H1 (cell line): Measurements from ENCODE around the gene SMOC2. TPM values are rescaled to one million over a fixed set of nuclear protein-coding genes. Genes with fewer than 3 reads are reported as not detected.

ENCODE experiments used
- CTCF ChIA-PET: fragments of 300-600 bp; sonication (Branson Sonifier 250); formaldehyde crosslinking; loops from one replicate; lab custom pipeline; 2021; ENCODE audit not compliant: partially characterized antibody; lab: Charles Lee
- POLR2A ChIA-PET: fragments of 300-600 bp; sonication (Branson Sonifier 250); formaldehyde crosslinking; loops from one replicate; lab custom pipeline; 2021; ENCODE audit warnings: inconsistent platforms; ENCODE audit not compliant: partially characterized antibody; lab: Charles Lee
- DNase-seq, 2 experiments: peaks; one replicate each; pipeline versions ENCODE4 v3.0.0 to v3.0.0-alpha.2; 2010 to 2022; ENCODE audit warnings: low spot score in 2 of 2, low read depth in 1 of 2, mixed read lengths in 1 of 2
- FAIRE-seq: peaks from 2 replicates; lab custom pipeline; 2011; peaks lifted over from hg19 to GRCh38; lab: Jason Lieb, UNC
- H2AFZ ChIP-seq: 2 replicates; pipeline ENCODE4 v1.8.1; 2012; ENCODE audit warnings: low read length, inconsistent platforms
- H2AK5ac ChIP-seq: 2 replicates; pipeline ENCODE4 v1.6.1; 2013; ENCODE audit warnings: low read depth, low read length
- H2BK120ac ChIP-seq: replicated peaks from 2 replicates; pipeline ENCODE3; 2013; ENCODE audit warnings: low read depth, low read length, inconsistent platforms
- H2BK12ac ChIP-seq: 2 replicates; pipeline ENCODE4 v1.6.1; 2013; ENCODE audit warnings: low read depth, low read length
- H2BK15ac ChIP-seq: 2 replicates; pipeline ENCODE4 v1.6.1; 2013; ENCODE audit warnings: low read length
- H2BK20ac ChIP-seq: 2 replicates; pipeline ENCODE4 v1.6.1; 2013; ENCODE audit warnings: low read length
- H2BK5ac ChIP-seq: 2 replicates; pipeline ENCODE4 v1.6.1; 2013; ENCODE audit warnings: low read depth, low read length
- H3K14ac ChIP-seq: 2 replicates; pipeline ENCODE4 v1.6.1; 2013; ENCODE audit warnings: inconsistent platforms; ENCODE audit not compliant: insufficient read length
- H3K18ac ChIP-seq: 2 replicates; pipeline ENCODE4 v1.6.1; 2013; ENCODE audit warnings: low read length; ENCODE audit errors: extremely low read depth
- H3K23ac ChIP-seq: 2 replicates; pipeline ENCODE4 v1.6.1; 2013; ENCODE audit warnings: inconsistent platforms; ENCODE audit not compliant: insufficient read length
- H3K23me2 ChIP-seq: 2 replicates; pipeline ENCODE4 v1.6.1; 2013; ENCODE audit warnings: low read depth, low read length
- H3K27ac ChIP-seq: 2 replicates; pipeline ENCODE4 v1.6.1; 2011; ENCODE audit warnings: low read depth, low read length, inconsistent platforms
- H3K27me3 ChIP-seq, 4 experiments: replicated peaks in 1 of 4; 1 replicate in 1 of 4; 2 replicates in 3 of 4; pipeline versions ENCODE4 v1.6.1 to v1.8.1; 2011 to 2013; ENCODE audit warnings: low read length in 3 of 4, mild to moderate bottlenecking in 3 of 4, inconsistent platforms in 2 of 4, mixed read lengths in 2 of 4, moderate library complexity in 1 of 4; ENCODE audit not compliant: control insufficient read depth in 3 of 4, insufficient read depth in 3 of 4; ENCODE audit errors: extremely low read depth in 1 of 4
- H3K36me3 ChIP-seq, 4 experiments: 2 replicates each; pipeline versions ENCODE4 v1.6.1 to v1.8.1; 2011 to 2013; ENCODE audit warnings: mild to moderate bottlenecking in 4 of 4, low read length in 3 of 4, moderate library complexity in 2 of 4, control low read depth in 1 of 4, inconsistent platforms in 1 of 4; ENCODE audit not compliant: insufficient read depth in 4 of 4, control insufficient read depth in 2 of 4
- H3K4ac ChIP-seq: replicated peaks from 2 replicates; pipeline ENCODE3; 2013; ENCODE audit warnings: low read length, low read depth, mixed read lengths, inconsistent platforms; ENCODE audit not compliant: insufficient read length
- H3K4me1 ChIP-seq, 4 experiments: replicated peaks in 1 of 4; 1 replicate in 1 of 4; 2 replicates in 3 of 4; pipeline versions ENCODE4 v1.6.1 to v1.8.1; 2011 to 2013; ENCODE audit warnings: low read length in 3 of 4, inconsistent platforms in 2 of 4, mixed read lengths in 1 of 4; ENCODE audit not compliant: insufficient read depth in 4 of 4, control insufficient read depth in 3 of 4
- H3K4me2 ChIP-seq, 2 experiments: 2 replicates each; pipeline versions ENCODE4 v1.6.1 to v1.8.1; 2011 to 2013; ENCODE audit warnings: low read depth in 2 of 2, low read length in 2 of 2, control low read depth in 1 of 2, inconsistent platforms in 1 of 2, mild to moderate bottlenecking in 1 of 2; ENCODE audit not compliant: insufficient read depth in 1 of 2
- H3K4me3 ChIP-seq, 4 experiments: fragments of 200-600, 300-600 bp in 1 of 4; sonication (generic), shearing (Covaris generic), sonication (Bioruptor Twin) in 1 of 4; 2 replicates each; pipeline versions ENCODE4 v1.5.1 to v1.8.1; 2011 to 2016; ENCODE audit warnings: low read length in 4 of 4, low read depth in 3 of 4, control low read depth in 2 of 4, inconsistent platforms in 2 of 4, mild to moderate bottlenecking in 2 of 4, mixed read lengths in 1 of 4, moderate library complexity in 1 of 4; ENCODE audit not compliant: insufficient read depth in 2 of 4; ENCODE audit errors: extremely low read depth in 1 of 4
- H3K56ac ChIP-seq: replicated peaks from 2 replicates; pipeline ENCODE3; 2013; ENCODE audit warnings: low read depth, mild to moderate bottlenecking, mixed read lengths, low read length, inconsistent platforms; ENCODE audit not compliant: insufficient read length
- H3K79me1 ChIP-seq: 2 replicates; pipeline ENCODE4 v1.6.1; 2013; ENCODE audit warnings: low read depth, low read length, control low read depth
- H3K79me2 ChIP-seq, 2 experiments: 2 replicates each; pipeline versions ENCODE4 v1.6.1 to v1.8.1; 2012 to 2013; ENCODE audit warnings: low read length in 2 of 2, mild to moderate bottlenecking in 2 of 2, inconsistent platforms in 1 of 2; ENCODE audit not compliant: insufficient read depth in 2 of 2, control insufficient read depth in 1 of 2
- H3K9ac ChIP-seq, 4 experiments: replicated peaks in 1 of 4; 1 replicate in 1 of 4; 2 replicates in 3 of 4; pipeline versions ENCODE4 v1.6.1 to v1.8.1; 2011 to 2013; ENCODE audit warnings: low read depth in 3 of 4, low read length in 3 of 4, control low read depth in 2 of 4, mild to moderate bottlenecking in 2 of 4, moderate library complexity in 2 of 4, inconsistent platforms in 1 of 4; ENCODE audit errors: extremely low read depth in 1 of 4
- H3K9me3 ChIP-seq, 2 experiments: 2 replicates each; pipeline versions ENCODE4 v1.6.1 to v1.8.1; 2012 to 2013; ENCODE audit warnings: mild to moderate bottlenecking in 2 of 2, moderate library complexity in 2 of 2, control low read depth in 1 of 2, inconsistent platforms in 1 of 2, low read depth in 1 of 2, low read length in 1 of 2, mixed read lengths in 1 of 2; ENCODE audit not compliant: insufficient read depth in 2 of 2
- H4K20me1 ChIP-seq, 2 experiments: replicated peaks in 1 of 2; 2 replicates each; pipeline versions ENCODE3 to v1.8.1; 2011 to 2013; ENCODE audit warnings: inconsistent platforms in 2 of 2, low read length in 2 of 2, mild to moderate bottlenecking in 1 of 2; ENCODE audit not compliant: insufficient read depth in 2 of 2, control insufficient read depth in 1 of 2
- H4K5ac ChIP-seq: 2 replicates; pipeline ENCODE4 v1.6.1; 2013; ENCODE audit warnings: low read length, low read depth, mixed read lengths, inconsistent platforms; ENCODE audit not compliant: insufficient read length
- H4K8ac ChIP-seq: 2 replicates; pipeline ENCODE4 v1.8.0; 2013; ENCODE audit warnings: mild to moderate bottlenecking, moderate library complexity, low read length, inconsistent platforms; ENCODE audit not compliant: insufficient read depth; ENCODE audit errors: extremely low read depth
- H4K91ac ChIP-seq: replicated peaks from 2 replicates; pipeline ENCODE3; 2013; ENCODE audit warnings: low read length, mixed read lengths, inconsistent platforms; ENCODE audit not compliant: insufficient read length
- BRCA1 ChIP-seq: IDR thresholded peaks from 2 replicates; pipeline ENCODE4 v1.6.1; 2012; ENCODE audit warnings: low read depth, low read length, improper control_type of control experiment
- CREB1 ChIP-seq: IDR thresholded peaks from 2 replicates; pipeline ENCODE4 v1.6.1; 2012; ENCODE audit warnings: inconsistent platforms
- JUN ChIP-seq: IDR thresholded peaks from 2 replicates; pipeline ENCODE4 v1.6.1; 2011; ENCODE audit warnings: low read depth, mild to moderate bottlenecking, improper control_type of control experiment, low read length
- KDM4A ChIP-seq: IDR thresholded peaks from one replicate; pipeline ENCODE4 v1.7.1; 2012; ENCODE audit warnings: low read depth, mild to moderate bottlenecking, moderate library complexity, low read length, inconsistent platforms; ENCODE audit not compliant: severe bottlenecking
- NRF1 ChIP-seq: IDR thresholded peaks from 2 replicates; pipeline ENCODE4 v1.6.1; 2011; ENCODE audit warnings: mild to moderate bottlenecking, low read depth, low read length, improper control_type of control experiment
- POU5F1 ChIP-seq: IDR thresholded peaks from 2 replicates; pipeline ENCODE4 v1.6.1; 2011; ENCODE audit warnings: low read depth, mild to moderate bottlenecking, low read length, moderate library complexity
- RAD21 ChIP-seq, 2 experiments: IDR thresholded peaks in 1 of 2; conservative IDR thresholded peaks in 1 of 2; 2 replicates each; pipeline ENCODE4 v1.6.1; 2011; ENCODE audit warnings: low read depth in 2 of 2, low read length in 2 of 2, improper control_type of control experiment in 1 of 2, inconsistent platforms in 1 of 2, mild to moderate bottlenecking in 1 of 2, moderate library complexity in 1 of 2
- WGBS, 2 experiments: shearing (Covaris generic) in 1 of 2; methylation state at CpG; one replicate each; pipeline versions ENCODE4 v1.1.6 to v1.1.7; 2013 to 2015; ENCODE audit warnings: low lambda C conversion rate in 2 of 2, mixed read lengths in 2 of 2, inconsistent platforms in 1 of 2, low coverage in 1 of 2, missing lambda C conversion rate in 1 of 2; ENCODE audit not compliant: insufficient replicate concordance in 2 of 2, insufficient coverage in 1 of 2, insufficient read length in 1 of 2; ENCODE audit errors: extremely low coverage in 1 of 2, missing lambda C conversion rate in 1 of 2; 5-methylcytosine and 5-hydroxymethylcytosine counted together
- polyA plus RNA-seq, 7 experiments: library from polyadenylated mRNA; depleted of rRNA in 3 of 7; stranded (reverse) in 5 of 7; unstranded in 2 of 7; fragments of >200 nt in 5 of 7; fragments of 200-250 nt in 2 of 7; gene quantifications; 1 replicate in 5 of 7; 2 replicates in 1 of 7; 4 replicates in 1 of 7; pipeline versions ENCODE4 v1.2.1 to v1.2.3, GENCODE V29; 2011 to 2013; ENCODE audit warnings: missing spikeins in 2 of 7, mixed read lengths in 2 of 7
- total RNA-seq: library from RNA; stranded (reverse); fragmentation: NEBNext Ultra II Directional; extraction: Animal tissue kit (Norgen Biotek cat#: 25700); gene quantifications from 2 replicates; pipeline ENCODE4 v1.2.1, GENCODE V29; 2021

SMOC2 gene
- total and polyA plus RNA-seq, 2 of the 8 experiments (the other 6 are each of a cell fraction or from before 2014, with no cell fraction given), result 7.7 to 8.5 TPM

DNA sequence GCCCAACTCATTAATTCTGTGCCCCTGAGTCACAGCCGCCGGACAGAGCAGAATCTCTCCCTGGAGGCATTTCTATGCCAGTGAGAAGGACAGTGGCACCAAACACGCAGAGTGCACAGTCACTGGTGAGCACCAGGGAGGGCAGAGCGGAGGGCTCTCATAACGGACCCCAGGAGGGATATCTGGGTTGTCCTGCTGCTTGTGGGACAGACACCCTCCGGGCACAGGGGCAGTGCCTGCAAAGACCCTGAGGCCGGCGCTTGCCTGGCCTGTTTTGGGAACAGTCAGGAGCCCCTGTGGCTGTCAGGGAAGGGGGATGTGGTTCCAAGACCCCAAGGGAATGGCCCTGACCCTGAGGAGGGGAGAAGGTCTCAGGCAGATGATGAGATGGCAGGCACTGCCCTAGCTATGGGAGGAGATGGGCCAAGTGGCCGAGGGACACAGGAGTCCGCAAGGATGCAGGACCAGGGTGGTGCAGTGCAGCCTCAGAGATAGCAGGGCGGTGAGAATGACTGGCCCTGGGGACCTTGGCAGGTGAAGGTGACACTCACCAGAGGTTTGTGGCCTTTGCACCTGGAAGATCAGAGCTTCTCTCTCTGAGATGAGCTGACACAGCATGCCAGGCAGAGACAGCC, 270.8 kb downstream of the SMOC2 start:
- H4K8ac ChIP-seq, result no peak overlapping the region
- no peaks in the 10 kb centered on the region for H3K79me1 ChIP-seq
- H3K56ac ChIP-seq, result no peak overlapping the region
- no peak overlapping the region for H2BK20ac ChIP-seq
- FAIRE-seq (no peak), DNase-seq (no peak)
- POLR2A ChIA-PET, result no interaction called here
- no peaks in the 10 kb centered on the region for H3K27me3 ChIP-seq
- no peak overlapping the region for H3K18ac ChIP-seq
- CTCF ChIA-PET, result interaction anchor here (0.6 to 5.1 kb wide), 30 partner anchors 13 to 1283 kb away, joined by 3 to 43 read pairs (median 4); no protein-coding TSS in a partner anchor
- H3K36me3 ChIP-seq, result no peaks in the 10 kb centered on the region
- no peaks in the 10 kb centered on the region for H3K79me2 ChIP-seq
- no peak overlapping the region for H3K4ac ChIP-seq
- no peak overlapping the region for H2BK12ac ChIP-seq
- H3K4me1 ChIP-seq, result no peaks in the 10 kb centered on the region
- WGBS, 2 experiments, result 86% methylated on average over 11 of the region's 11 CpGs; no CpG with 5 or more reads in 1 of the 2 experiments
- no peaks in the 10 kb centered on the region for H4K20me1 ChIP-seq
- H2AFZ ChIP-seq, result no peak overlapping the region
- no peak overlapping the region for H3K27ac ChIP-seq
- no peak overlapping the region for H2BK15ac ChIP-seq
- H3K4me2 ChIP-seq, result no peak overlapping the region
- H3K4me3 ChIP-seq, result no peak overlapping the region
- no peak overlapping the region for H4K5ac ChIP-seq
- no peak overlapping the region for H2BK120ac ChIP-seq
- H2AK5ac ChIP-seq, result no peak overlapping the region
- no peak overlapping the region for H3K9ac ChIP-seq
- peaks cover 17 to 27% of the 10 kb centered on the region in 2 experiments for H3K9me3 ChIP-seq
- peaks cover 19% of the 10 kb centered on the region; the same call in 1 of the 2 replicates for H3K23me2 ChIP-seq
- no peak overlapping the region for H3K23ac ChIP-seq
- no peak overlapping the region for H2BK5ac ChIP-seq
- H3K14ac ChIP-seq, result no peak overlapping the region
- H4K91ac ChIP-seq, result no peak overlapping the region
- no peak for TF ChIP-seq KDM4A
- TF ChIP-seq RAD21 (IDR thresholded peaks at IDR 0.05 in 1 of 2, conservative IDR thresholded peaks at IDR 0.05 in 1 of 2; ENCODE audit: low read depth in 2 of 2, low read length in 2 of 2), result no peak
- TF ChIP-seq JUN, result no peak
- no peak for TF ChIP-seq BRCA1
- no peak for TF ChIP-seq POU5F1
- no peak for TF ChIP-seq CREB1
- TF ChIP-seq NRF1, result no peak
